DOHH2 (cell line): Measurements from ENCODE around the gene SAMHD1.
A peak's percentile ranks its signal among the peaks of the same experiment; 100 is the strongest.
"Not testable (repeated sequence)": the region's sequence is repeated elsewhere in the genome, so short reads cannot be mapped to it uniquely, and the experiment has no call there.

Source experiments
- H3F3A ChIP-seq: fragments of 200-600 bp; sonication (generic), shearing (Covaris generic); 2 replicates; pipeline ENCODE4 v1.6.0; 2016; ENCODE audit warnings: antibody characterized with exemption, mild to moderate bottlenecking; ENCODE audit not compliant: control insufficient read depth, insufficient read depth
- H3K27ac ChIP-seq: fragments of 200-600 bp; sonication (generic); 2 replicates; pipeline ENCODE4 v1.5.1; 2014; ENCODE audit warnings: low read depth, mild to moderate bottlenecking, low read length, moderate library complexity
- H3K27me3 ChIP-seq: fragments of 200-600 bp; sonication (generic); 2 replicates; pipeline ENCODE4 v1.6.1; 2014; ENCODE audit warnings: mild to moderate bottlenecking, low read length, mixed read lengths; ENCODE audit not compliant: control insufficient read depth
- H3K36me3 ChIP-seq: fragments of 200-600 bp; sonication (generic); 2 replicates; pipeline ENCODE4 v1.6.1; 2014; ENCODE audit warnings: mild to moderate bottlenecking, low read length, moderate library complexity, mixed read lengths; ENCODE audit not compliant: control insufficient read depth
- H3K4me1 ChIP-seq: fragments of 200-600 bp; sonication (generic); 2 replicates; pipeline ENCODE4 v1.6.1; 2014; ENCODE audit warnings: mild to moderate bottlenecking, low read length, mixed read lengths; ENCODE audit not compliant: control insufficient read depth
- H3K4me2 ChIP-seq: fragments of 200-600 bp; sonication (generic); 2 replicates; pipeline ENCODE4 v1.6.0; 2014; ENCODE audit warnings: mild to moderate bottlenecking, low read length, moderate library complexity
- H3K4me3 ChIP-seq: fragments of 200-600 bp; sonication (generic); 2 replicates; pipeline ENCODE4 v1.5.1; 2014; ENCODE audit warnings: mild to moderate bottlenecking, low read length, mixed read lengths
- H3K79me2 ChIP-seq: fragments of 200-600 bp; sonication (generic); 2 replicates; pipeline ENCODE4 v1.6.1; 2014; ENCODE audit warnings: mild to moderate bottlenecking, low read length, mixed read lengths; ENCODE audit not compliant: control insufficient read depth
- H3K9me2 ChIP-seq: fragments of 200-600 bp; sonication (generic); replicated peaks from 2 replicates; pipeline ENCODE4 v1.6.1; 2014; ENCODE audit warnings: mild to moderate bottlenecking, low read length, mixed read lengths; ENCODE audit not compliant: control insufficient read depth
- H3K9me3 ChIP-seq: fragments of 200-600 bp; sonication (generic); 2 replicates; pipeline ENCODE4 v1.6.1; 2014; ENCODE audit warnings: antibody characterized with exemption, low read length, mixed read lengths; ENCODE audit not compliant: control insufficient read depth, insufficient read depth
- H4K20me1 ChIP-seq: fragments of 200-600 bp; sonication (generic); 2 replicates; pipeline ENCODE4 v1.6.0; 2014; ENCODE audit warnings: low read depth, mild to moderate bottlenecking, antibody characterized with exemption, low read length, moderate library complexity; ENCODE audit not compliant: control insufficient read depth, insufficient read depth
- EZH2phosphoT487 ChIP-seq: fragments of 200-600 bp; sonication (generic); IDR thresholded peaks from 2 replicates; pipeline ENCODE4 v1.6.1; 2017; ENCODE audit warnings: borderline replicate concordance, mild to moderate bottlenecking, antibody characterized with exemption, low read length, moderate library complexity, mixed read lengths
- TF ChIP-seq, protein P1 (sequence below): fragments of 200-600 bp; sonication (generic); IDR thresholded peaks from one replicate; pipeline ENCODE4 v1.5.1; 2014; ENCODE audit warnings: antibody characterized with exemption, mild to moderate bottlenecking, low read depth, low read length; ENCODE audit not compliant: poor library complexity, severe bottlenecking

The SAMHD1 gene

GRCh38 chr20:36847710-36848040 is 103.8 kb downstream of the SAMHD1 start:
- H3K27ac ChIP-seq = no peak overlapping the region
- peaks cover 43% of the 10 kb centered on the region for H3K79me2 ChIP-seq
- H3K27me3 ChIP-seq = no peaks in the 10 kb centered on the region
- H3K36me3 ChIP-seq = 0 out of 2 replicates have a peak, but pooled peaks cover 3% of the 10 kb centered on the region
- H3K4me1 ChIP-seq = peaks cover 96% of the 10 kb centered on the region
- H4K20me1 ChIP-seq = no peaks in the 10 kb centered on the region
- H3F3A ChIP-seq = peaks cover 23% of the 10 kb centered on the region
- no peaks in the 10 kb centered on the region for H3K9me2 ChIP-seq
- H3K9me3 ChIP-seq = peaks cover 4% of the 10 kb centered on the region
- H3K4me2 ChIP-seq = no peak overlapping the region
- TF ChIP-seq EZH2phosphoT487 = no peak
- TF ChIP-seq, protein P1, sequence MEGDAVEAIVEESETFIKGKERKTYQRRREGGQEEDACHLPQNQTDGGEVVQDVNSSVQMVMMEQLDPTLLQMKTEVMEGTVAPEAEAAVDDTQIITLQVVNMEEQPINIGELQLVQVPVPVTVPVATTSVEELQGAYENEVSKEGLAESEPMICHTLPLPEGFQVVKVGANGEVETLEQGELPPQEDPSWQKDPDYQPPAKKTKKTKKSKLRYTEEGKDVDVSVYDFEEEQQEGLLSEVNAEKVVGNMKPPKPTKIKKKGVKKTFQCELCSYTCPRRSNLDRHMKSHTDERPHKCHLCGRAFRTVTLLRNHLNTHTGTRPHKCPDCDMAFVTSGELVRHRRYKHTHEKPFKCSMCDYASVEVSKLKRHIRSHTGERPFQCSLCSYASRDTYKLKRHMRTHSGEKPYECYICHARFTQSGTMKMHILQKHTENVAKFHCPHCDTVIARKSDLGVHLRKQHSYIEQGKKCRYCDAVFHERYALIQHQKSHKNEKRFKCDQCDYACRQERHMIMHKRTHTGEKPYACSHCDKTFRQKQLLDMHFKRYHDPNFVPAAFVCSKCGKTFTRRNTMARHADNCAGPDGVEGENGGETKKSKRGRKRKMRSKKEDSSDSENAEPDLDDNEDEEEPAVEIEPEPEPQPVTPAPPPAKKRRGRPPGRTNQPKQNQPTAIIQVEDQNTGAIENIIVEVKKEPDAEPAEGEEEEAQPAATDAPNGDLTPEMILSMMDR = no peak
- no peak overlapping the region for H3K4me3 ChIP-seq

DNA sequence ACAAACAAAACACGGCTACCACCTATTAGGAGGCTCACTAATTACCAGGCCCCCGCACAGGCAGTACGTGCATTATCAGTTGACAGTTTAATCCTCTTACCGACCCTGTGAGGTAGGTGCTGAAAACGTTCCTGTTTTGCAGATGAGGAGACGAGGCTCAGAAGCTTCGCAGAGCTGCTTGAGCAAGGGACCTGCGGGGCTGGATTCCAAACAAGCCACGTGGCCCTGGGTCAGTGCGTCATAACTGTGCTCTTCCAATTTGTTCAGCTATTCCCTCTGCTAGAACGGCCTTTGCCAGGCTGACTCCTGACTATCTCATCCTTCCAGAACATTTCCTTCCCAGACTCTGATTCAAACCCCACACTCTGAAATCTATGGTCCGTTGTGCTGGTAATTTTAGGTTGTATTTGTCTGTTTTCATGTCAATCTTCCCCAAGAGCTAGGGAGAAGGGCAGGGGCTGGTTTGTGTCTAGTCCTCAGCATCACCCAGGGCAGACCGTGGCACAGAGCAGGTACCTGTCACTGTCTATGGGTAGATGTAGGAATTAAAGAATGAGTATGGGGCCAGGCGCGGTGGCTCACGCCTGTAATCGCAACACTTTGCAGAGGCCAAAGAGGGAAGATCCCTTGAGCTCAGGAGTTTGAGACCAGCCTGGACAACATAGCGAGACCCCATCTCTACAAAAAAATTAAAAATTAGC is 104.3 kb downstream of the SAMHD1 start:
- peaks cover 4% of the 10 kb centered on the region for H3K9me3 ChIP-seq
- 0 out of 2 replicates have a peak, but pooled peaks cover 3% of the 10 kb centered on the region for H3K36me3 ChIP-seq
- peaks cover 96% of the 10 kb centered on the region for H3K4me1 ChIP-seq
- peak overlapping the region; percentile 71 for H3K4me2 ChIP-seq
- peaks cover 44% of the 10 kb centered on the region for H3K79me2 ChIP-seq
- TF ChIP-seq EZH2phosphoT487 = no peak
- TF ChIP-seq, protein P1 = no peak
- peak overlapping the region; percentile 56; the same call in 1 of the 2 replicates for H3K4me3 ChIP-seq
- H4K20me1 ChIP-seq = no peaks in the 10 kb centered on the region
- peak overlapping the region; percentile 81 for H3K27ac ChIP-seq
- H3K9me2 ChIP-seq = no peaks in the 10 kb centered on the region
- H3K27me3 ChIP-seq = no peaks in the 10 kb centered on the region
- peaks cover 25% of the 10 kb centered on the region for H3F3A ChIP-seq

DNA sequence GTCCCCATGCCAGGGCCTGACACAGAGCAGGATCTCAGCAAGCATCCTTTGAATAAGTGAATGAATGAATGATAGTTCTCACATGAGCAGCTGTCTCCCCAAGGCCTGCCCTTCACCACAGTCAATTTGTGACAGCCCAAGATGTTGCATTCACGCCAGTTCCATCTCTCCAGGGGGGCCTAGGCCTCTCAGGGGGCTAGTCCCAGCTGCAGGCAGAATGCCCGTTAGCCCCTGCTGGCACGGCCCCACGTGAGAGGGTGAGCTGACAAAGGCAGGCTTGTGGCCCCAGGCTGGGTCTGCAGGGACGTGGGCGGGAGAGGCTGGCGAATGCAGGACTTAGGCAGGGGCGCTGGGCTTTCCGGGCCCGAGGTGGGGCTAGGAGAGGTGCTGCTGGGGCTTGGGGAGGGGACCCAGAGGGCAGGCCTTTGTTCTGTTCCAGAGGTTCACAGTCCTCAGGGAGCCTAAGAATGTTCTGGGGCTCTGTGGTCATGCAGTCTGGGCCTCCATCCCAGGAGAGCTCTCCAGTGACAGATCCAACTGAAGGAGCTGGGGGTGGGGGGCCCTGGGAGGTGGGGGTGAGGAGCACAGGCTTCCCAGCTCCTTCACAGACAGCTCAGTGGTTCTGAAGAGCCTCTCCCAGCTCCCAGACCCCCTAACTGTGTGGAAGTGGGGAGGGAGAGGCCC is 106.1 kb downstream of the SAMHD1 start:
- H3K9me3 ChIP-seq = no peaks in the 10 kb centered on the region
- H3K27me3 ChIP-seq = no peaks in the 10 kb centered on the region
- TF ChIP-seq, protein P1 = no peak
- TF ChIP-seq EZH2phosphoT487 = no peak
- peak overlapping the region; percentile 81 for H3K27ac ChIP-seq
- H3K4me1 ChIP-seq = peaks cover 92% of the 10 kb centered on the region
- peak overlapping the region; percentile 56 for H3K4me3 ChIP-seq
- H3K4me2 ChIP-seq = peak overlapping the region; percentile 71
- no peaks in the 10 kb centered on the region for H3K36me3 ChIP-seq
- H3K9me2 ChIP-seq = no peaks in the 10 kb centered on the region
- peaks cover 34% of the 10 kb centered on the region for H3K79me2 ChIP-seq
- peaks cover 21% of the 10 kb centered on the region for H3F3A ChIP-seq
- no peaks in the 10 kb centered on the region for H4K20me1 ChIP-seq

- Histone ChIP-seq H3K4me3 (peak overlapping the region; percentile 68), H3F3A (peaks cover 25% of the 10 kb centered on the region), H3K4me1 (peaks cover 85% of the 10 kb centered on the region), H3K79me2 (peaks cover 19% of the 10 kb centered on the region), H3K27ac (peak overlapping the region; percentile 93), H3K4me2 (peak overlapping the region; percentile 82)
- not testable (repeated sequence) for H3K9me3 ChIP-seq, H3K27me3 ChIP-seq, H3K9me2 ChIP-seq, H4K20me1 ChIP-seq, H3K36me3 ChIP-seq
Observed at GRCh38 chr20:36841030-36841429, 110.5 kb downstream of the SAMHD1 start.
